Astrocyte (in vitro differentiated cells and primary cell): ENCODE results near the gene CMTM4. TPM values are rescaled to one million over a fixed set of nuclear protein-coding genes. Genes with fewer than 3 reads are reported as not detected.
"Not testable (repeated sequence)": the region's sequence is repeated elsewhere in the genome, so short reads cannot be mapped to it uniquely, and the experiment has no call there.

ENCODE experiments used
- DNase-seq: peaks from one replicate; pipeline ENCODE4 v3.0.0-alpha.2; 2010; ENCODE audit warnings: low read depth
- FAIRE-seq: peaks from 2 replicates; lab custom pipeline; 2011; peaks lifted over from hg19 to GRCh38; lab: Jason Lieb, UNC
- H2AFZ ChIP-seq: 2 replicates; pipeline ENCODE4 v1.6.0; 2012; ENCODE audit warnings: low read depth, low read length, inconsistent platforms
- H3K27ac ChIP-seq: 2 replicates; pipeline ENCODE4 v1.5.1; 2011; ENCODE audit warnings: low read depth, low read length, inconsistent platforms
- H3K27me3 ChIP-seq: 2 replicates; pipeline ENCODE4 v1.6.0; 2011; ENCODE audit warnings: low read length, inconsistent platforms; ENCODE audit not compliant: insufficient read depth
- H3K36me3 ChIP-seq: 2 replicates; pipeline ENCODE4 v1.5.1; 2011; ENCODE audit warnings: low read length, inconsistent platforms; ENCODE audit not compliant: insufficient read depth
- H3K4me1 ChIP-seq: 2 replicates; pipeline ENCODE4 v1.5.1; 2011; ENCODE audit warnings: low read length, inconsistent platforms; ENCODE audit not compliant: insufficient read depth
- H3K4me2 ChIP-seq: 2 replicates; pipeline ENCODE4 v1.6.0; 2012; ENCODE audit warnings: low read length, inconsistent platforms
- H3K4me3 ChIP-seq: 2 replicates; pipeline ENCODE4 v1.5.1; 2011; ENCODE audit warnings: low read depth, mild to moderate bottlenecking, low read length, inconsistent platforms; ENCODE audit not compliant: insufficient read depth
- H3K79me2 ChIP-seq: 2 replicates; pipeline ENCODE4 v1.6.0; 2012; ENCODE audit warnings: mild to moderate bottlenecking, low read length, inconsistent platforms; ENCODE audit not compliant: insufficient read depth
- H3K9ac ChIP-seq: 2 replicates; pipeline ENCODE4 v1.6.0; 2012; ENCODE audit warnings: mild to moderate bottlenecking, low read length, inconsistent platforms
- H3K9me3 ChIP-seq: 2 replicates; pipeline ENCODE4 v1.5.1; 2012; ENCODE audit warnings: low read depth, mild to moderate bottlenecking, low read length, inconsistent platforms; ENCODE audit not compliant: insufficient read depth
- H4K20me1 ChIP-seq: 2 replicates; pipeline ENCODE4 v1.6.0; 2012; ENCODE audit warnings: low read length, inconsistent platforms; ENCODE audit not compliant: insufficient read depth
- H3K27ac Mint-ChIP-seq: one replicate; pipeline ENCODE4 v1.8.0; 2021; ENCODE audit warnings: mild to moderate bottlenecking, mixed read lengths; ENCODE audit not compliant: unreplicated experiment
- H3K27me3 Mint-ChIP-seq: one replicate; pipeline ENCODE4 v1.8.0; 2021; ENCODE audit warnings: low read depth, mixed read lengths; ENCODE audit not compliant: unreplicated experiment
- H3K36me3 Mint-ChIP-seq: one replicate; pipeline ENCODE4 v1.8.0; 2021; ENCODE audit warnings: low read depth, mixed read lengths; ENCODE audit not compliant: unreplicated experiment
- H3K4me1 Mint-ChIP-seq: one replicate; pipeline ENCODE4 v1.8.0; 2021; ENCODE audit warnings: low read depth, mixed read lengths; ENCODE audit not compliant: unreplicated experiment
- H3K4me3 Mint-ChIP-seq: one replicate; pipeline ENCODE4 v1.8.0; 2021; ENCODE audit warnings: mild to moderate bottlenecking, moderate library complexity, mixed read lengths; ENCODE audit not compliant: unreplicated experiment
- H3K9me3 Mint-ChIP-seq: one replicate; pipeline ENCODE4 v1.8.0; 2021; ENCODE audit warnings: mild to moderate bottlenecking, mixed read lengths; ENCODE audit not compliant: unreplicated experiment
- EZH2 ChIP-seq: IDR thresholded peaks from 2 replicates; pipeline ENCODE4 v1.6.1; 2012; ENCODE audit warnings: mild to moderate bottlenecking, low read length, inconsistent platforms; ENCODE audit not compliant: insufficient read depth
- total RNA-seq: library from RNA; stranded (reverse); gene quantifications from 2 replicates; pipeline ENCODE4 v1.2.1, GENCODE V29; 2021
- TF ChIP-seq, protein P1 (sequence below): IDR thresholded peaks from 2 replicates; pipeline ENCODE4 v1.5.1; 2011; ENCODE audit warnings: low read depth, mild to moderate bottlenecking, inconsistent platforms, low read length, moderate library complexity; ENCODE audit not compliant: insufficient read depth

The CMTM4 gene
- total RNA-seq, 1 donor from 2014 or later, result 20.9 TPM

DNA sequence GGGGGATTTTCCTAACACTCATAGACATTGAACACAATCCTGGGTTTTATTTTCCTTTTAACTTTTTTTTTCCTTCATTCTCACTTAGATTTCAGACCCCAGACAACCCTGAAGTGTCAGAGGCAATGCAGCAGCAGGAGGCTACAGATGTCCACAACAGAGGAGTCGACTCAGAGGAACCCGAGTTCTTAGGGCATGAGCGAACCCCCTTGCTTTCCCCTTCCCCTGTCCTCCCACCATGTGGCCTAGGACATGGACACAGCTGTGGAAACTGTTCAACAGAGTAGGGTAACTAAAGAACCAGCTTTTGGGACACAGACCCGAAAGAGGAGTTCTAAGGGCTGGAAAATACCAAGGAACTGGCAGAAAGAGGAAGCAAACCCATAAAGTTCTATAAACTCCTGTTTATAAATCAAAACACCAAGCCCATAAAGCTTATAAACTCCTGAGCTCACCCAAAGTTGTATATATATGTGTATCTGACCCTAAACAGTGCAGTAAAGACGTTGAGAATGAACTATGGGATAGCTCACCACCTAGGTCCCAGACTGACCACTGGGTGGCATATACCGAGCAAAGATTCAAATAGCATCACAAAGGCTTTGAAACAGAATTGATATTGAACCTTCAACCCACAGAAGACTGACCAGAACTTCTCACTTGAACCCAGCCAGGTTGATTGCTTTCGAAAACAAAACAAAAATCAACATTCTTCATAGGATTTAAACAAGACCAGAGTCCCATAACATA is 33.9 kb downstream of the CMTM4 start:
- Mint-ChIP-seq H3K4me1 (peaks cover 16% of the 10 kb centered on the region), H3K36me3 (no peaks in the 10 kb centered on the region), H3K27ac (peak overlapping the region; percentile 64), H3K4me3 (no peak overlapping the region), H3K9me3 (no peaks in the 10 kb centered on the region), H3K27me3 (no peaks in the 10 kb centered on the region)
- no peak for FAIRE-seq
- H3K27ac ChIP-seq, result no peak overlapping the region
- H3K79me2 ChIP-seq, result no peaks in the 10 kb centered on the region
- peaks cover 4% of the 10 kb centered on the region for H4K20me1 ChIP-seq
- TF ChIP-seq, protein P1, sequence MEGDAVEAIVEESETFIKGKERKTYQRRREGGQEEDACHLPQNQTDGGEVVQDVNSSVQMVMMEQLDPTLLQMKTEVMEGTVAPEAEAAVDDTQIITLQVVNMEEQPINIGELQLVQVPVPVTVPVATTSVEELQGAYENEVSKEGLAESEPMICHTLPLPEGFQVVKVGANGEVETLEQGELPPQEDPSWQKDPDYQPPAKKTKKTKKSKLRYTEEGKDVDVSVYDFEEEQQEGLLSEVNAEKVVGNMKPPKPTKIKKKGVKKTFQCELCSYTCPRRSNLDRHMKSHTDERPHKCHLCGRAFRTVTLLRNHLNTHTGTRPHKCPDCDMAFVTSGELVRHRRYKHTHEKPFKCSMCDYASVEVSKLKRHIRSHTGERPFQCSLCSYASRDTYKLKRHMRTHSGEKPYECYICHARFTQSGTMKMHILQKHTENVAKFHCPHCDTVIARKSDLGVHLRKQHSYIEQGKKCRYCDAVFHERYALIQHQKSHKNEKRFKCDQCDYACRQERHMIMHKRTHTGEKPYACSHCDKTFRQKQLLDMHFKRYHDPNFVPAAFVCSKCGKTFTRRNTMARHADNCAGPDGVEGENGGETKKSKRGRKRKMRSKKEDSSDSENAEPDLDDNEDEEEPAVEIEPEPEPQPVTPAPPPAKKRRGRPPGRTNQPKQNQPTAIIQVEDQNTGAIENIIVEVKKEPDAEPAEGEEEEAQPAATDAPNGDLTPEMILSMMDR, result peak; percentile 58
- TF ChIP-seq EZH2, result no peak
- no peaks in the 10 kb centered on the region for H3K36me3 ChIP-seq
- peaks cover 23% of the 10 kb centered on the region for H3K4me1 ChIP-seq
- H3K9ac ChIP-seq, result peak overlapping the region; percentile 34
- no peak for DNase-seq
- no peak overlapping the region for H3K4me2 ChIP-seq
- no peaks in the 10 kb centered on the region for H3K9me3 ChIP-seq
- H3K4me3 ChIP-seq, result no peak overlapping the region
- no peaks in the 10 kb centered on the region for H3K27me3 ChIP-seq
- no peak overlapping the region for H2AFZ ChIP-seq

DNA sequence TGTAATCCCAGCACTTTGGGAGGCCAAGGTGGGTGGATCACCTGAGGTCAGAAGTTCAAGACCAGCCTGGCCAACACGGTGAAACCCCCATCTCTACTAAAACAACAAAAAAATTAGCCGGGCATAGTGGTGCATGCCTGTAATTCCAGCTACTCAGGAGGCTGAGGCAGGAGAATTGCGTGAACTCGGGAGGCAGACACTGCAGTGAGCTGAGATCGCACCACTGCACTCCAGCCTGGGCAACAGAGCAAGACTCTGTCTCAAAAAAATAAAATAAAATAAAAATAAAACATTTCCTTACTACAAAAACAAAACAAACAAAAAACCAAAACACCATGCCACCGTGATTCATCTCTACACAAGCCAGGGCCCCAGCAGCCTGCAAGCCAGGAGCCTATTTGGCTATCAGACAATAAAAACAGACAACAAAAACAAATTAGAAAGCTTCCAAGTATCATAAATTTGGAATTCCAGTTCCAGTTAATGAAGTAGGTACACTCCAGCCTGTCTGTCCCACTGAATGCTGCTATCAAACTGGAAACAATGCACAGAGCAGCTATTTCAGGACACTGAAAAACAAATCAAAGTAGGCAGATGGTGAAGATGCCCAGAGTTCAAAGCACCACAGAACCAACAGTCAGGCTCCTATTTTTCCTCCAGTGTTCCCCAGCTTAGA is 34.7 kb downstream of the CMTM4 start:
- not testable (repeated sequence) for H3K4me3 ChIP-seq, H3K9me3 Mint-ChIP-seq, H3K27me3 ChIP-seq, H3K36me3 Mint-ChIP-seq, H3K36me3 ChIP-seq, H3K27me3 Mint-ChIP-seq, DNase-seq, H3K4me2 ChIP-seq, FAIRE-seq, H2AFZ ChIP-seq, H3K9me3 ChIP-seq, H4K20me1 ChIP-seq, H3K27ac ChIP-seq, H3K4me3 Mint-ChIP-seq, H3K79me2 ChIP-seq
- Mint-ChIP-seq H3K27ac (peak overlapping the region; percentile 86), H3K4me1 (peaks cover 16% of the 10 kb centered on the region)
- Histone ChIP-seq H3K4me1 (peaks cover 23% of the 10 kb centered on the region), H3K9ac (peak overlapping the region; percentile 34)

- Histone ChIP-seq H3K4me3 (no peak overlapping the region), H3K79me2 (no peaks in the 10 kb centered on the region), H3K9me3 (no peaks in the 10 kb centered on the region), H3K36me3 (no peaks in the 10 kb centered on the region), H3K27me3 (no peaks in the 10 kb centered on the region), H3K4me2 (peak overlapping the region; percentile 33), H3K27ac (peak overlapping the region; percentile 39), H4K20me1 (peaks cover 4% of the 10 kb centered on the region), H2AFZ (no peak overlapping the region), H3K9ac (peak overlapping the region; percentile 35), H3K4me1 (peaks cover 23% of the 10 kb centered on the region)
- Mint-ChIP-seq H3K9me3 (no peaks in the 10 kb centered on the region), H3K27ac (peak overlapping the region; percentile 96), H3K36me3 (no peaks in the 10 kb centered on the region), H3K4me1 (peaks cover 16% of the 10 kb centered on the region), H3K4me3 (no peak overlapping the region), H3K27me3 (no peaks in the 10 kb centered on the region)
- FAIRE-seq (no peak), DNase-seq (no peak)
- TF ChIP-seq, protein P1, result no peak
- TF ChIP-seq EZH2, result no peak
Measured at GRCh38 chr16:66661210-66661560, 35.4 kb downstream of the CMTM4 start.
